ENCODE data around the gene ATP8A2. TPM values are rescaled to one million over a fixed set of nuclear protein-coding genes. Genes with fewer than 3 reads are reported as not detected.

The ATP8A2 gene
- total and polyA plus RNA-seq, 12 donors: under 0.01 to 0.18 (median 0.10) TPM; not detected in 3

DNA sequence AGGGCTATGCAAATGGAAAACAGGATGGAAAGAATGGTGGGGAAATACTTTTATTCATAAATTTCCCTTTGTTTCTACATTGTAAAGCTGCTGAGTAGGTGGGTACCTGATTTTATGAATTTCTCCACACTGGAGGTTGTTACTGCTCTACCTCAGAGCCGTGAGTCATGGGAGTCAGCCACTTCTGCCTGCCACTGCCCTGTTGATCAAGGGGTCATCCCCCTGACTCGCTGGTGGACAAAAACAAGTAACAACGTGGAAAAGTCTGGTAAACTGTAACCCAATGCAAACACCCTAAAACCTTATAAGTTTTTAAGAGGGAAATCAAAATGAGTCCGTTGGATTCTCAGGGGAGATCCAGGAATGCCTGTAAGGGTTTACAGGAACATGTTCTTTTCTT lies 329.5 kb downstream of the ATP8A2 start:
- no peaks in the 10 kb centered on the region for H3K27me3 ChIP-seq
- intact Hi-C loops (cut with DNase I): no loop called here
- TF ChIP-seq, protein P1, sequence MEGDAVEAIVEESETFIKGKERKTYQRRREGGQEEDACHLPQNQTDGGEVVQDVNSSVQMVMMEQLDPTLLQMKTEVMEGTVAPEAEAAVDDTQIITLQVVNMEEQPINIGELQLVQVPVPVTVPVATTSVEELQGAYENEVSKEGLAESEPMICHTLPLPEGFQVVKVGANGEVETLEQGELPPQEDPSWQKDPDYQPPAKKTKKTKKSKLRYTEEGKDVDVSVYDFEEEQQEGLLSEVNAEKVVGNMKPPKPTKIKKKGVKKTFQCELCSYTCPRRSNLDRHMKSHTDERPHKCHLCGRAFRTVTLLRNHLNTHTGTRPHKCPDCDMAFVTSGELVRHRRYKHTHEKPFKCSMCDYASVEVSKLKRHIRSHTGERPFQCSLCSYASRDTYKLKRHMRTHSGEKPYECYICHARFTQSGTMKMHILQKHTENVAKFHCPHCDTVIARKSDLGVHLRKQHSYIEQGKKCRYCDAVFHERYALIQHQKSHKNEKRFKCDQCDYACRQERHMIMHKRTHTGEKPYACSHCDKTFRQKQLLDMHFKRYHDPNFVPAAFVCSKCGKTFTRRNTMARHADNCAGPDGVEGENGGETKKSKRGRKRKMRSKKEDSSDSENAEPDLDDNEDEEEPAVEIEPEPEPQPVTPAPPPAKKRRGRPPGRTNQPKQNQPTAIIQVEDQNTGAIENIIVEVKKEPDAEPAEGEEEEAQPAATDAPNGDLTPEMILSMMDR (IDR thresholded peaks at IDR 0.05): no peak
- H3K4me3 ChIP-seq: no peak overlapping the region
- H3K36me3 ChIP-seq: no peaks in the 10 kb centered on the region
- no peak for ATAC-seq
- no peak overlapping the region for H3K27ac ChIP-seq
- WGBS, 2 donors: 65 to 83% methylated on average over 4 of the region's 4 CpGs
- H3K4me1 ChIP-seq: no peaks in the 10 kb centered on the region
- H3K9me3 ChIP-seq: peaks cover 0 to 6% (median 0%) of the 10 kb centered on the region in 11 donors
- DNase-seq: no peak

DNA sequence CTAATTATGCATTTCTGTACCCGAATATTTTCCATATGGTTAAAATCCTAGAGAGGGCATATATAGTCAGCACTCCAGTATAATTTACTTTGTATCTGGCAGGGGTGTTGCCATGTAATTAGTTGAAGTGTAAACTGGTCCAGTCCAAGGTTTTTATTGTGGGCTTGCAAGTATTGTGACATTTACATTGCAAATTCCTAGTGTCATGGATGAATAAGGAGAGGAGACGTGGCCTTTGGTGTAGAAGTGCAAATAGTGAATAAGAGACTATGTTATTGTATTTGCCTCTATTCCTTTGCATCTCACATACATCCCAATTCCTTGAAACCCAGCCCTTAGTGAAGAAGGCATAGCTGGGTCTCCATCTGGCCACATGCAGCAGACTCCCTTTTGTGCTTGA lies 330.6 kb downstream of the ATP8A2 start:
- intact Hi-C loops (cut with DNase I): no loop called here
- WGBS, 2 donors: 95 to 98% methylated on average over 2 of the region's 2 CpGs
- H3K27me3 ChIP-seq: no peaks in the 10 kb centered on the region
- no peaks in the 10 kb centered on the region for H3K36me3 ChIP-seq
- ATAC-seq (no peak), DNase-seq (no peak)
- TF ChIP-seq, protein P1 (IDR thresholded peaks at IDR 0.05): no peak
- no peaks in the 10 kb centered on the region for H3K4me1 ChIP-seq
- H3K27ac ChIP-seq: no peak overlapping the region
- H3K9me3 ChIP-seq: peaks cover 0 to 3% (median 0%) of the 10 kb centered on the region in 11 donors
- H3K4me3 ChIP-seq: no peak overlapping the region

DNA sequence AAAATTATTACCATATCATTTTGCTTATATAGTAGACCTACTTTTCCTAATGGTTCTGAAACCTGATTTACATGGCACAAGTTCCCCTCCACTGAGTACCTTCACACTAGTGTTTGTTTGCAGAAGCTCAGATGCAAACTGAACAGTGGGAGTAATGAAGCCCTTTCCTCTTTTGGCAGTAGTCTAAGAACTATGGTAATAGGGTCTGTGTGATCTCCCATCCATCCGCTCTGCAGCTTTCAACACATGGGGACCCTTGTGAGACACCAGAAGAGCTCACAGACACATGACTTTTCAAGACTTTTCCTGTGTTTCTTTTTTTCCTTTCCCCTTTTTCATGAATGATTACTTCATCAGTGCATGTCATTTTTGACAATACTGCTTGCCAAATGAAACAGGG lies 336.0 kb downstream of the ATP8A2 start:
- no peaks in the 10 kb centered on the region for H3K9me3 ChIP-seq
- TF ChIP-seq, protein P1 (IDR thresholded peaks at IDR 0.05): no peak

DNA sequence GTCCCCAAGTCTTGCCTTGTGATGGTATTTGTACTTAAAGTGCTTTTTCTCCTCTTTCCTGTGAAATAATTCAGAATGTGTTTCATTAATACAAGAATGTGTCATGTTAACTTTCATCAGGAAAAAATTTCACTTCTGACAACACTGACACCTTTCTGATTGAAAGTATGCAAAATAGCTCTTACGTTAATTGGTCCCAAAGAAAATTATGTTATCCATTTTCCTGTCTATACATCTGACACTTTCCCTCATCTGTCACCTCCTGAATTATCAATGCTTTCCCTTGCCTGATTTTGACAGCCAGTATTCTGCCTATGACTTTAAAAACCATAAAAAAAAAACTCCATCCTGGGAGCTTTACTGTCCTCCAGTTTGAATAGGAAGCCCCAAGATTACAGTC lies 336.5 kb downstream of the ATP8A2 start:
- ATAC-seq: no peak
- no peak for DNase-seq
- H3K9me3 ChIP-seq: no peaks in the 10 kb centered on the region
- H3K4me3 ChIP-seq: no peak overlapping the region
- no peaks in the 10 kb centered on the region for H3K27me3 ChIP-seq
- intact Hi-C loops (cut with DNase I): no loop called here
- H3K36me3 ChIP-seq: no peaks in the 10 kb centered on the region
- no peak overlapping the region for H3K27ac ChIP-seq
- 77 to 88% methylated on average over 1 of the region's 1 CpG for WGBS, 2 donors
- H3K4me1 ChIP-seq: peaks cover 0 to 6% (median 0%) of the 10 kb centered on the region in 9 donors
- TF ChIP-seq, protein P1 (IDR thresholded peaks at IDR 0.05): no peak

More for the DNA sequence above, 336.0 kb downstream of the ATP8A2 start:
- Histone ChIP-seq H3K27me3 (no peaks in the 10 kb centered on the region), H3K4me3 (no peak overlapping the region), H3K4me1 (peaks cover 0 to 6% (median 0%) of the 10 kb centered on the region in 9 donors), H3K27ac (no peak overlapping the region), H3K36me3 (no peaks in the 10 kb centered on the region)
- 54 to 61% methylated on average over 1 of the region's 1 CpG for WGBS, 2 donors
- intact Hi-C loops (cut with DNase I): no loop called here
- ATAC-seq (no peak), DNase-seq (no peak)
